A549 (cell line): ENCODE data around the gene CEP89.

Experiments used
- BCL3 ChIP-seq: fragments of >200 bp; sonication (Bioruptor Twin); formaldehyde crosslinking; IDR thresholded peaks from 3 replicates; pipeline ENCODE4 v1.6.1; 2016
- CEBPB ChIP-seq, 2 experiments: fragments of >200 bp in 1 of 2; sonication (Bioruptor Twin) in 1 of 2; formaldehyde crosslinking in 1 of 2; IDR thresholded peaks; 2 replicates each; pipeline ENCODE4 v1.6.1; 2012 to 2016
- CTCF ChIP-seq: fragments of >200 bp; sonication (Bioruptor Twin); formaldehyde crosslinking; IDR thresholded peaks from 3 replicates; pipeline ENCODE4 v1.5.1; 2016
- HMGXB4 ChIP-seq: fragments of 250-450 bp; sonication (Bioruptor Pico); IDR thresholded peaks from 2 replicates; pipeline ENCODE4 v1.5.0; 2021; ENCODE audit warnings: mild to moderate bottlenecking, moderate library complexity, borderline replicate concordance
- KDM1A ChIP-seq: fragments of 200-600 bp; sonication (generic); IDR thresholded peaks from 2 replicates; pipeline ENCODE4 v1.6.1; 2016; ENCODE audit warnings: low read depth, mild to moderate bottlenecking
- MAX ChIP-seq: IDR thresholded peaks from 2 replicates; pipeline ENCODE4 v1.6.1; 2012
- PHF8 ChIP-seq: fragments of 200-600 bp; sonication (generic); IDR thresholded peaks from 2 replicates; pipeline ENCODE4 v1.6.1; 2016; ENCODE audit warnings: low read depth, mild to moderate bottlenecking, antibody characterized with exemption, moderate library complexity, borderline replicate concordance
- REST ChIP-seq: fragments of 200-600 bp; sonication (generic); IDR thresholded peaks from 2 replicates; pipeline ENCODE4 v1.6.1; 2016; ENCODE audit warnings: antibody characterized with exemption, mild to moderate bottlenecking, moderate library complexity
- RNF2 ChIP-seq: fragments of 200-600 bp; sonication (generic); IDR thresholded peaks from 2 replicates; pipeline ENCODE4 v1.6.1; 2016; ENCODE audit warnings: low read depth, mild to moderate bottlenecking, antibody characterized with exemption, moderate library complexity, borderline replicate concordance
- USF2 ChIP-seq: fragments of 450-650 bp; IDR thresholded peaks from 2 replicates; pipeline ENCODE4 v1.6.1; 2014; ENCODE audit warnings: antibody characterized with exemption

- TF ChIP-seq CTCF (no peak), KDM1A (no peak), PHF8 (no peak), BCL3 (no peak), REST (no peak), HMGXB4 (no peak), CEBPB (IDR thresholded peaks at IDR 0.05) (no peak), RNF2 (no peak), MAX (no peak), USF2 (no peak)
Observed at GRCh38 chr19:33005440-33005839, 33.7 kb upstream of the CEP89 start.
